Measurements from ENCODE around the gene PC.

The PC gene

DNA sequence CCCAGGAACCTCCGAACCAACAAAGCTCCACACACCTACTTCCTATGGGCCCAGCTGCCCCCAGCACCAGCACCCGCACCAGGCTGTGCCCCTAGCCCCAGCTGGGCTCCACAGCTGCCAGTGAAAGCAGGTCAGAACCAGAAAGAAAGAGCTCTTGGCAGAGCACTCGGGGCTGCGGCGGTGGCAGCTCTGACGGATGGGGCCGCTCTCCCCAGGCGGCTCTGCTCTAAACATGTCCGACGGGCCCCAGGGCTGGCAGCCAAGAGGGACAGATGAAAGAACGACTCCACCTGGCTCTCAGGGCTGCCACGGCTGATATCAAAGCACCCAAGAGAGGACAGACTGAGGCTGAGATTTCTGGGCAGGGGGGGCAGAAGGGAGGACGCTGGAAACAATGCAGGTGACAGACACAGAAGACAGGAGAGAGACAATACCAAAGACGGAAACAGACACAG is 75.6 kb downstream of the PC start:
- POLR2A ChIA-PET: no interaction called here
- TF ChIP-seq, protein P1, sequence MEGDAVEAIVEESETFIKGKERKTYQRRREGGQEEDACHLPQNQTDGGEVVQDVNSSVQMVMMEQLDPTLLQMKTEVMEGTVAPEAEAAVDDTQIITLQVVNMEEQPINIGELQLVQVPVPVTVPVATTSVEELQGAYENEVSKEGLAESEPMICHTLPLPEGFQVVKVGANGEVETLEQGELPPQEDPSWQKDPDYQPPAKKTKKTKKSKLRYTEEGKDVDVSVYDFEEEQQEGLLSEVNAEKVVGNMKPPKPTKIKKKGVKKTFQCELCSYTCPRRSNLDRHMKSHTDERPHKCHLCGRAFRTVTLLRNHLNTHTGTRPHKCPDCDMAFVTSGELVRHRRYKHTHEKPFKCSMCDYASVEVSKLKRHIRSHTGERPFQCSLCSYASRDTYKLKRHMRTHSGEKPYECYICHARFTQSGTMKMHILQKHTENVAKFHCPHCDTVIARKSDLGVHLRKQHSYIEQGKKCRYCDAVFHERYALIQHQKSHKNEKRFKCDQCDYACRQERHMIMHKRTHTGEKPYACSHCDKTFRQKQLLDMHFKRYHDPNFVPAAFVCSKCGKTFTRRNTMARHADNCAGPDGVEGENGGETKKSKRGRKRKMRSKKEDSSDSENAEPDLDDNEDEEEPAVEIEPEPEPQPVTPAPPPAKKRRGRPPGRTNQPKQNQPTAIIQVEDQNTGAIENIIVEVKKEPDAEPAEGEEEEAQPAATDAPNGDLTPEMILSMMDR (IDR thresholded peaks at IDR 0.05; ENCODE audit: insufficient read depth, low read length, missing control alignments): no peak
- no peak for DNase-seq (ENCODE audit: low read depth, low spot score)
- CTCF ChIA-PET: interaction anchor here (0.6 to 5.6 kb wide), 12 partner anchors 11 to 285 kb away, joined by 3 to 40 read pairs (median 4); no protein-coding TSS in a partner anchor
- no peak overlapping the region for H3K4me3 ChIP-seq (ENCODE audit: low read depth, low read length)

DNA sequence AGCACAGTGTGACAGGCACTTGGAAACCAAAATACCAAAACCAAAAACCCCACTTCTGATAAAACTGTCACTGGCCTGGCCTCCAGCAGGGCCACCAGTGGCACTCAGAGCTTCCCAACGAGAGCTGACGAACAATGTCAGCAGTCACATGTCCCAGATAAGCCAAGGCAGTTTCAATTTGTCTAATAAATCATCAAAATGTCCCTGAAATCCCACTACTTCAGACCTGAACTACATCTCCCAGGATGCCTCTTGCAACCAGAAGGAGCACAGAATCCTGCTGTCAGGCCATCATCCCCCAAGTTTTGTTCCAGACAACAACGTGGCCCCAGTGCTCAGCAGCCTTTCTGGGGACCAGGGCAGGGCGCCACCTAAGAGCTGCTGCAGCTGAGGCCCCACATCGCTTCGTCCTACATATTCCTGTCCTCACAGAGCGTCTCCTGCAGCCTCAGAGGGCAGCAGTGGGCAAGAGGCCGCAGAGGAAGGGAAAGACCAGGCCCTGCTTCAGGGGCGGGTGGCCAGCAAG is 76.2 kb downstream of the PC start:
- POLR2A ChIA-PET: no interaction called here

GRCh38 chr11:66881451-66881835 is 76.7 kb downstream of the PC start:
- ChIA-PET CTCF (interaction anchor here (1.0 to 5.6 kb wide), 8 partner anchors 10 to 186 kb away, joined by 3 to 40 read pairs (median 5); no protein-coding TSS in a partner anchor), POLR2A (no interaction called here)
- no peak overlapping the region for H3K4me3 ChIP-seq (ENCODE audit: low read depth, low read length)
- DNase-seq (ENCODE audit: low read depth, low spot score): no peak
- TF ChIP-seq, protein P1 (IDR thresholded peaks at IDR 0.05; ENCODE audit: insufficient read depth, low read length, missing control alignments): no peak

More for the DNA sequence above, 76.2 kb downstream of the PC start:
- no peak for DNase-seq (ENCODE audit: low read depth, low spot score)
- H3K4me3 ChIP-seq (ENCODE audit: low read depth, low read length): no peak overlapping the region
- TF ChIP-seq, protein P1 (IDR thresholded peaks at IDR 0.05; ENCODE audit: insufficient read depth, low read length, missing control alignments): no peak
- CTCF ChIA-PET: interaction anchor here (0.9 to 5.6 kb wide), 7 partner anchors 11 to 263 kb away, joined by 3 to 40 read pairs (median 5); no protein-coding TSS in a partner anchor

DNA sequence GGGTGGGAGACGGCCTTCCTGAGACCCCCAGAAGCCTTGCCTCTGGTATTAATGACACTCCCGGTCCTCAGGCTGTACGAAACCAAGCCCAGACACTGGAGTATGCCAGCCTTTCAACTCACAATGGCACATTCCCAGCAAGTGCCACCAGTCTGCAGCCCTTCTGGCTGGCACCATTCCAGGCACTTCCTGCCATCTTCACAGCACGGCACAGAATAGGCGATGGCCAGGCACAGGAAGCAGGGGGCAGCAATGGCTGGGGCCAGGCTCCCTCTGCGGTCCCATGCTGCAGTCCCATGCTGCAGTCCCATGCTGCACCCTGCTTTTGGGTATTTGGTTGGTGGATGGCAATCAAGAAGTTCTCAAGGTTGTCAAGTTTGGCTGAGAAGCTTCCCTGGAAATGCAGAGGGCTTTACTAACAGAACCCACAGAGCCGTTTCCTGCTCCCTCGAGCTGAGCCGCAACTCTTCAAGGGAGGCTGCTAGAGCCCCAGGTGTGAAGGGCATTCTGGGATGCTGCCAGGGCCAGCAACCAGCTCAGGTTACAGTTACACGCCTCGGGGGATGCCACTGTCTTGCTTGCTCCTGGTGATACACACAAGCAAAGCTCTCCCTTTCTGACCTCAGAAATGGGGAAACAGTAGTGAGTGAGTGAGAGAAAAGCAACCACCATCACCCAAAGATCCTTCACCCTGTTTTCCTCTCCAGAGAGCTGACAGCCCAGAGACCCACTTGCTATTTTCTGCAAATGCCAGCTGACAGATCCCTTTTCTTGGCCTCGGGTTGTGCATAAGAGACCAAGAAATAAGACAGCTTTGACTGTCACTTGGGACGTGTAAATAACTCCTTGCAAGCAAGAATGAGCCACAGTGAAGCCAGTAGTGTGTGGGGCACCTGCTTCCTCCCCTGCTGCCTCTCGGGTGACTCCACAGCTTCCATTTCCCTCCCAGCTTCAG is 77.4 kb downstream of the PC start:
- H3K4me3 ChIP-seq (ENCODE audit: low read depth, low read length): no peak overlapping the region
- TF ChIP-seq, protein P1 (IDR thresholded peaks at IDR 0.05; ENCODE audit: insufficient read depth, low read length, missing control alignments): no peak
- POLR2A ChIA-PET: no interaction called here
- CTCF ChIA-PET: interaction anchor here (1.0 to 5.6 kb wide), 6 partner anchors 10 to 186 kb away, joined by 3 to 40 read pairs (median 5); no protein-coding TSS in a partner anchor
- DNase-seq (ENCODE audit: low read depth, low spot score): no peak

DNA sequence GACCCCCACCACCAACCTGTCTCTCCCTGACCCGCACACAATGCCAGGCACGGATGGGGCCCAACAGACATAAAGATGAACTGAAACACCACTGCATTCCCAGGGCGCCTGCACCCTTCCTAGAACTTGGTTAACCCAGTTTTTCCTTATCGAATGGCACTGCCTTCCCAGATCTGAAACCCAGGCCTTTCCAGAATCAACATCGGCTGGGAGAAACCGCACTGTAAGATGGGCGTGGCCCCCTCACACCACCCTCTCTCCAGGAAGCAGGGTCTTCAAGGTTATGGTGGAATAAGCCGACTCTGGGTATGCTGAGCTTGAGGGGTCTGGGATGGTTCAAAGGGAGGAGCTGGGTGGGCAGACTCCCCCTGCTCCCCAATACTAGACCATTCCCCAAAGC is 78.2 kb downstream of the PC start:
- no peak overlapping the region for H3K4me3 ChIP-seq (ENCODE audit: low read depth, low read length)
- DNase-seq (ENCODE audit: low read depth, low spot score): no peak
- ChIA-PET POLR2A (no interaction called here), CTCF (interaction anchor here (1.3 to 5.6 kb wide), 4 partner anchors 9 to 185 kb away, joined by 4 to 40 read pairs (median 16); no protein-coding TSS in a partner anchor)
- TF ChIP-seq, protein P1 (IDR thresholded peaks at IDR 0.05; ENCODE audit: insufficient read depth, low read length, missing control alignments): no peak

- H3K4me3 ChIP-seq (ENCODE audit: low read depth, low read length): no peak overlapping the region
- POLR2A ChIA-PET: no interaction called here
- TF ChIP-seq, protein P1 (IDR thresholded peaks at IDR 0.05; ENCODE audit: insufficient read depth, low read length, missing control alignments): no peak
- CTCF ChIA-PET: interaction anchor here (1.2 to 4.1 kb wide), 4 partner anchors 8 to 185 kb away, joined by 4 to 27 read pairs (median 4); no protein-coding TSS in a partner anchor
- no peak for DNase-seq (ENCODE audit: low read depth, low spot score)
These were observed 78.6 kb downstream of the PC start for GRCh38 chr11:66879583-66879982.
